Neural progenitor cell (in vitro differentiated cells): Measurements from ENCODE around the gene SLC6A12.

ENCODE experiments used
- CTCF ChIP-seq: fragments of 200-600 bp; sonication (generic); IDR thresholded peaks from 2 replicates; pipeline ENCODE4 v1.5.1; 2017; ENCODE audit warnings: antibody characterized with exemption, mild to moderate bottlenecking
- EZH2 ChIP-seq: fragments of 200-600 bp; sonication (generic); IDR thresholded peaks from 2 replicates; pipeline ENCODE4 v1.6.1; 2017; ENCODE audit warnings: antibody characterized with exemption, mild to moderate bottlenecking, moderate library complexity
- EZH2phosphoT487 ChIP-seq: fragments of 200-600 bp; sonication (generic); IDR thresholded peaks from 2 replicates; pipeline ENCODE4 v1.6.1; 2017; ENCODE audit warnings: antibody characterized with exemption

GRCh38 chr12:198705-199104, 15.3 kb downstream of the SLC6A12 start:
- TF ChIP-seq CTCF (no peak), EZH2 (no peak), EZH2phosphoT487 (no peak)
